Measurements from ENCODE around the gene UNC5C. TPM values are rescaled to one million over a fixed set of nuclear protein-coding genes. Genes with fewer than 3 reads are reported as not detected.

UNC5C gene
- total RNA-seq, 3 donors from 2014 or later: 6.2 to 20.9 (median 6.2) TPM

GRCh38 chr4:95348418-95348817 lies 200.4 kb downstream of the UNC5C start:
- DNase-seq (ENCODE audit: low spot score in 2 of 2): no peak
- intact Hi-C loops (cut with DNase I; ENCODE audit: low total_unique reads): no loop called here
- no peak for TF ChIP-seq POLR2AphosphoS5 (IDR thresholded peaks at IDR 0.05)
- no peak for TF ChIP-seq POLR2A (IDR thresholded peaks at IDR 0.05)
- no peak for TF ChIP-seq CTCF (IDR thresholded peaks at IDR 0.05)
- H3K36me3 ChIP-seq: no peaks in the 10 kb centered on the region
- H3K4me1 ChIP-seq: no peaks in the 10 kb centered on the region
- no peaks in the 10 kb centered on the region for H3K27me3 ChIP-seq
- H3K9me3 ChIP-seq: peaks cover 0 to 28% of the 10 kb centered on the region in 2 donors
- no peak overlapping the region for H3K4me3 ChIP-seq
- H3K27ac ChIP-seq: no peak overlapping the region

GRCh38 chr4:95343235-95343634 lies 205.5 kb downstream of the UNC5C start:
- TF ChIP-seq POLR2A (IDR thresholded peaks at IDR 0.05) (no peak), CTCF (IDR thresholded peaks at IDR 0.05) (no peak), POLR2AphosphoS5 (IDR thresholded peaks at IDR 0.05) (no peak)
- DNase-seq (ENCODE audit: low spot score in 2 of 2): no peak
- Histone ChIP-seq H3K9me3 (peaks cover 0 to 24% of the 10 kb centered on the region in 2 donors), H3K27ac (no peak overlapping the region), H3K27me3 (no peaks in the 10 kb centered on the region), H3K36me3 (no peaks in the 10 kb centered on the region), H3K4me1 (no peaks in the 10 kb centered on the region), H3K4me3 (no peak overlapping the region)
- intact Hi-C loops (cut with DNase I; ENCODE audit: low total_unique reads): no loop called here

- intact Hi-C loops (cut with DNase I; ENCODE audit: low total_unique reads): no loop called here
- Histone ChIP-seq H3K27me3 (no peaks in the 10 kb centered on the region), H3K27ac (no peak overlapping the region), H3K4me1 (no peaks in the 10 kb centered on the region), H3K4me3 (no peak overlapping the region), H3K36me3 (no peaks in the 10 kb centered on the region), H3K9me3 (no peaks in the 10 kb centered on the region)
- no peak for DNase-seq (ENCODE audit: low spot score in 2 of 2)
- no peak for TF ChIP-seq POLR2AphosphoS5 (IDR thresholded peaks at IDR 0.05)
- TF ChIP-seq POLR2A (IDR thresholded peaks at IDR 0.05): no peak
- no peak for TF ChIP-seq CTCF (IDR thresholded peaks at IDR 0.05)
Measured at GRCh38 chr4:95340191-95340590, 208.6 kb downstream of the UNC5C start.

GRCh38 chr4:95325665-95326064 lies 223.1 kb downstream of the UNC5C start:
- intact Hi-C loops (cut with DNase I; ENCODE audit: low total_unique reads): no loop called here
- no peaks in the 10 kb centered on the region for H3K4me1 ChIP-seq
- H3K27me3 ChIP-seq: no peaks in the 10 kb centered on the region
- no peak for DNase-seq (ENCODE audit: low spot score in 2 of 2)
- no peak overlapping the region for H3K4me3 ChIP-seq
- H3K27ac ChIP-seq: no peak overlapping the region
- no peaks in the 10 kb centered on the region for H3K36me3 ChIP-seq
- TF ChIP-seq POLR2AphosphoS5 (IDR thresholded peaks at IDR 0.05) (no peak), POLR2A (IDR thresholded peaks at IDR 0.05) (no peak)
- H3K9me3 ChIP-seq: peaks cover 0 to 4% of the 10 kb centered on the region in 2 donors

GRCh38 chr4:95319169-95319568 lies 229.6 kb downstream of the UNC5C start:
- Histone ChIP-seq H3K4me1 (no peaks in the 10 kb centered on the region), H3K36me3 (no peaks in the 10 kb centered on the region), H3K27me3 (no peaks in the 10 kb centered on the region), H3K4me3 (no peak overlapping the region), H3K9me3 (peaks cover 0 to 4% of the 10 kb centered on the region in 2 donors), H3K27ac (no peak overlapping the region)
- intact Hi-C loops (cut with DNase I; ENCODE audit: low total_unique reads): no loop called here
- no peak for DNase-seq (ENCODE audit: low spot score in 2 of 2)
- TF ChIP-seq POLR2A (IDR thresholded peaks at IDR 0.05) (no peak), POLR2AphosphoS5 (IDR thresholded peaks at IDR 0.05) (no peak), CTCF (IDR thresholded peaks at IDR 0.05) (no peak)

- H3K9me3 ChIP-seq: no peaks in the 10 kb centered on the region
- DNase-seq (ENCODE audit: low spot score in 2 of 2): no peak
- intact Hi-C loops (cut with DNase I; ENCODE audit: low total_unique reads): no loop called here
- H3K27me3 ChIP-seq: no peaks in the 10 kb centered on the region
- no peak overlapping the region for H3K27ac ChIP-seq
- H3K4me3 ChIP-seq: no peak overlapping the region
- no peaks in the 10 kb centered on the region for H3K4me1 ChIP-seq
- no peak for TF ChIP-seq POLR2AphosphoS5 (IDR thresholded peaks at IDR 0.05)
- no peak for TF ChIP-seq CTCF (IDR thresholded peaks at IDR 0.05)
- TF ChIP-seq POLR2A (IDR thresholded peaks at IDR 0.05): no peak
- H3K36me3 ChIP-seq: no peaks in the 10 kb centered on the region
Measured at GRCh38 chr4:95318483-95318882, 230.3 kb downstream of the UNC5C start.

Data from breast epithelium (tissue), 4 donors.